Loucy (cell line): ENCODE data around the gene GIMAP5.

Experiments
- H2AFZ ChIP-seq: fragments of 200-600 bp; sonication (generic); 2 replicates; pipeline ENCODE4 v1.6.0; 2016; ENCODE audit warnings: antibody characterized with exemption, mild to moderate bottlenecking, low read length, moderate library complexity
- H3F3A ChIP-seq: fragments of 200-600 bp; 2 replicates; pipeline ENCODE4 v1.6.0; 2016; ENCODE audit warnings: antibody characterized with exemption, low read depth, mild to moderate bottlenecking
- H3K27me3 ChIP-seq: fragments of 200-600 bp; sonication (generic); 2 replicates; pipeline ENCODE4 v1.6.1; 2014; ENCODE audit warnings: low read length, mild to moderate bottlenecking; ENCODE audit not compliant: insufficient read depth, poor library complexity, severe bottlenecking
- H3K36me3 ChIP-seq: fragments of 200-600 bp; sonication (generic); 2 replicates; pipeline ENCODE4 v1.6.1; 2016; ENCODE audit warnings: low read length; ENCODE audit not compliant: insufficient read depth
- H3K4me1 ChIP-seq: fragments of 200-600 bp; sonication (generic); 2 replicates; pipeline ENCODE4 v1.5.1; 2014; ENCODE audit warnings: low read length, mild to moderate bottlenecking; ENCODE audit not compliant: insufficient read depth, poor library complexity, severe bottlenecking
- H3K4me2 ChIP-seq: fragments of 200-600 bp; sonication (generic); 2 replicates; pipeline ENCODE4 v1.6.0; 2014; ENCODE audit warnings: antibody characterized with exemption, low read length, low read depth, mild to moderate bottlenecking; ENCODE audit not compliant: poor library complexity, severe bottlenecking
- H3K4me3 ChIP-seq: fragments of 200-600 bp; sonication (generic); 2 replicates; pipeline ENCODE4 v1.5.1; 2014; ENCODE audit warnings: low read length, mild to moderate bottlenecking, mixed read lengths; ENCODE audit not compliant: poor library complexity, severe bottlenecking
- H3K79me2 ChIP-seq: fragments of 200-600 bp; sonication (generic); 2 replicates; pipeline ENCODE4 v1.6.1; 2014; ENCODE audit warnings: low read length; ENCODE audit not compliant: insufficient read depth
- H3K9ac ChIP-seq: fragments of 200-600 bp; sonication (generic); 2 replicates; pipeline ENCODE4 v1.6.0; 2014; ENCODE audit warnings: mild to moderate bottlenecking, low read depth, low read length, moderate library complexity; ENCODE audit not compliant: poor library complexity, severe bottlenecking
- H3K9me2 ChIP-seq: fragments of 200-600 bp; sonication (generic); replicated peaks from 2 replicates; pipeline ENCODE4 v1.6.1; 2016; ENCODE audit warnings: low read depth, low read length, mixed read lengths
- H3K9me3 ChIP-seq: fragments of 200-600 bp; sonication (generic); 2 replicates; pipeline ENCODE4 v1.6.1; 2014; ENCODE audit warnings: mild to moderate bottlenecking, antibody characterized with exemption, low read length, low read depth; ENCODE audit not compliant: insufficient read depth
- H4K20me1 ChIP-seq: fragments of 200-600 bp; sonication (generic); 2 replicates; pipeline ENCODE4 v1.6.0; 2014; ENCODE audit warnings: antibody characterized with exemption, low read length, mild to moderate bottlenecking; ENCODE audit not compliant: insufficient read depth, poor library complexity, severe bottlenecking
- EZH2phosphoT487 ChIP-seq: fragments of 200-600 bp; IDR thresholded peaks from 2 replicates; pipeline ENCODE4 v1.6.1; 2018; ENCODE audit warnings: antibody characterized with exemption, mild to moderate bottlenecking, moderate library complexity, borderline replicate concordance
- TF ChIP-seq, protein P1 (sequence below): fragments of 200-600 bp; sonication (generic); conservative IDR thresholded peaks from 2 replicates; pipeline ENCODE4 v1.5.1; 2014; ENCODE audit warnings: mild to moderate bottlenecking, antibody characterized with exemption, low read length

Gene GIMAP5

DNA sequence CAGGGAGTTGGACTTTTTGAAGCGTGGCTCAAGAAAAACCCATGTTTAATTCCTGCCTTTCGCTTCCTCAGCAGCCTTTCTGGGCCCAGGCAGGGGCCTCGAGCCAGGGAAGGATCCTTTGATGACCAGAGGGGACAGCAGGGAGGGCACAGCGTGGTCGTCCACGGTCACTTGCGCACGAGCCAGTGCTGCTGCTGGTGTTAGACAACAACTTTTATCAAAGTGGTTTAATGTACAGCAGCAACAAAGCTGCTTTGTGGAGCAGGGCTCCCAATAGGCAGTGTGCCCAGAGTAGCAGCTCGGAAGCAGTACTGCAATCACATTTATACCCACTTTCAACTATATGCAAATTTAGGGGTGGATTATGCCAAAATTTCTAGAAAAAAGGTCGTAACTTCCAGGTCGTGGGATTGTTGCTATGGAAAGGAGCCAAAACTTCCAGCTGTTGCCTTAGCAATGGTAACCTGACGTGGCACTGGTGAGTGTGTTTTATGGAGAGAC lies 14.7 kb upstream of the GIMAP5 start:
- H3K79me2 ChIP-seq: peaks cover 46% of the 10 kb centered on the region
- no peaks in the 10 kb centered on the region for H3K27me3 ChIP-seq
- peaks cover 9% of the 10 kb centered on the region; the same call in 1 of the 2 replicates for H3K36me3 ChIP-seq

DNA sequence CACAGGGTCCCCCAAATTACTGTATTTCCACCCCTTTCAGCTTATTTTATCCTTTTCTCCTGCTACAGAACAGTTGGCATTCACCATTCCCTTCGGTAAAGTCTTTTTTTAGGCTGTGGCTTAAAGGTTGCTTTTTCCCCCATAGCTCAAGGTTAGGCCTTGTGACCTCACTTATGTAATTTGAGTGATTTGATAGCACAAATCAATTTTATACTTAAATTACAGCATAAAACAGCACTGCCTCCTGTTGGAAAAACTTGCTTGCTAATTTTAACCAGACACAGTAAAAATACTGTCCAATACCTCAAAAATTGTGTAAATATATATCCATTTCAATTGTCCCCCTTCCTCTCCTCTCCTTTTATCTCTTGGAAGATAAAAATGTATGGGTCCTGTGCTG lies 13.8 kb upstream of the GIMAP5 start:
- Histone ChIP-seq H3K4me1 (peaks cover 32% of the 10 kb centered on the region), H3K9me3 (peaks cover 16% of the 10 kb centered on the region; the same call in 1 of the 2 replicates), H4K20me1 (no peaks in the 10 kb centered on the region), H3K4me2 (peak overlapping the region; percentile 19), H3K79me2 (peaks cover 36% of the 10 kb centered on the region), H3K4me3 (no peak overlapping the region), H3K9me2 (no peaks in the 10 kb centered on the region), H3K36me3 (peaks cover 9% of the 10 kb centered on the region; the same call in 1 of the 2 replicates), H3K9ac (no peak overlapping the region), H3F3A (no peaks in the 10 kb centered on the region), H3K27me3 (no peaks in the 10 kb centered on the region), H2AFZ (no peak overlapping the region)
- no peak for TF ChIP-seq EZH2phosphoT487
- TF ChIP-seq, protein P1, sequence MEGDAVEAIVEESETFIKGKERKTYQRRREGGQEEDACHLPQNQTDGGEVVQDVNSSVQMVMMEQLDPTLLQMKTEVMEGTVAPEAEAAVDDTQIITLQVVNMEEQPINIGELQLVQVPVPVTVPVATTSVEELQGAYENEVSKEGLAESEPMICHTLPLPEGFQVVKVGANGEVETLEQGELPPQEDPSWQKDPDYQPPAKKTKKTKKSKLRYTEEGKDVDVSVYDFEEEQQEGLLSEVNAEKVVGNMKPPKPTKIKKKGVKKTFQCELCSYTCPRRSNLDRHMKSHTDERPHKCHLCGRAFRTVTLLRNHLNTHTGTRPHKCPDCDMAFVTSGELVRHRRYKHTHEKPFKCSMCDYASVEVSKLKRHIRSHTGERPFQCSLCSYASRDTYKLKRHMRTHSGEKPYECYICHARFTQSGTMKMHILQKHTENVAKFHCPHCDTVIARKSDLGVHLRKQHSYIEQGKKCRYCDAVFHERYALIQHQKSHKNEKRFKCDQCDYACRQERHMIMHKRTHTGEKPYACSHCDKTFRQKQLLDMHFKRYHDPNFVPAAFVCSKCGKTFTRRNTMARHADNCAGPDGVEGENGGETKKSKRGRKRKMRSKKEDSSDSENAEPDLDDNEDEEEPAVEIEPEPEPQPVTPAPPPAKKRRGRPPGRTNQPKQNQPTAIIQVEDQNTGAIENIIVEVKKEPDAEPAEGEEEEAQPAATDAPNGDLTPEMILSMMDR: peak; percentile 48

More for the DNA sequence above, 14.7 kb upstream of the GIMAP5 start:
- H3K4me1 ChIP-seq: peaks cover 42% of the 10 kb centered on the region
- no peaks in the 10 kb centered on the region for H3F3A ChIP-seq
- H3K9me2 ChIP-seq: no peaks in the 10 kb centered on the region
- no peak overlapping the region for H3K9ac ChIP-seq
- TF ChIP-seq, protein P1: no peak
- no peak for TF ChIP-seq EZH2phosphoT487
- H4K20me1 ChIP-seq: no peaks in the 10 kb centered on the region
- H3K4me3 ChIP-seq: no peak overlapping the region
- no peak overlapping the region for H2AFZ ChIP-seq
- H3K9me3 ChIP-seq: peaks cover 8% of the 10 kb centered on the region; the same call in 1 of the 2 replicates
- H3K4me2 ChIP-seq: peak overlapping the region; percentile 40

DNA sequence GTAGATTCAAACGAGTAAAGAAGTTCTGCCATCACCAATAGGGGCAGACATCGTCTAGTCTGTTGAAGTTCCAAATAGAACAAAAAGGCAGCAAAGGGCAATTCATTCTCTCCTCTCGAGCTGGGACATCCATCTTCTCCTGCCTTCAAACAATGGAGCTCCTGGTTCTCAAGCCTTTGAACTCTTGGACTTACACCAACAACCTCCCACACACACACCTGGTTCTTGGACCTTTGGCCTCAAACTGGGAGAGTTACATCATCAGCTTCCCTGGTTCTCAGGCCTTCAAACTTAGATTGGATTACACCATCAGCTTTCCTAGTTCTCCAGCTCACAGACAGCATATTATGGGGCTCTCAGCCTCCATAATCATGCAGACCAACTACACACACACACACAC lies 9.8 kb upstream of the GIMAP5 start:
- Histone ChIP-seq H3K4me3 (no peak overlapping the region), H3K9me3 (peaks cover 24% of the 10 kb centered on the region; the same call in 1 of the 2 replicates), H3K27me3 (no peaks in the 10 kb centered on the region), H4K20me1 (no peaks in the 10 kb centered on the region), H3K9me2 (no peaks in the 10 kb centered on the region), H3K79me2 (peaks cover 2% of the 10 kb centered on the region; the same call in 1 of the 2 replicates), H2AFZ (no peak overlapping the region), H3F3A (no peaks in the 10 kb centered on the region), H3K4me2 (no peak overlapping the region), H3K4me1 (peaks cover 21% of the 10 kb centered on the region), H3K36me3 (no peaks in the 10 kb centered on the region), H3K9ac (no peak overlapping the region)
- TF ChIP-seq, protein P1: no peak
- no peak for TF ChIP-seq EZH2phosphoT487
